Peyer's patch (tissue), 4 donors: Measurements from ENCODE around the gene RTTN. TPM values are rescaled to one million over a fixed set of nuclear protein-coding genes. Genes with fewer than 3 reads are reported as not detected.

Experiments used
- DNase-seq, 3 donors: peaks; one replicate each; pipeline ENCODE4 v3.0.0-alpha.2; 2017 to 2019
- H3K27ac ChIP-seq, 4 donors: fragments of 200-600 bp; sonication (generic); one replicate each; pipeline ENCODE4 v1.5.1; 2016 to 2019
- H3K27me3 ChIP-seq, 2 donors: fragments of 200-600 bp; sonication (generic); one replicate each; pipeline ENCODE4 v1.5.1; 2019
- H3K36me3 ChIP-seq, 3 donors: fragments of 200-600 bp; sonication (generic); one replicate each; pipeline ENCODE4 v1.5.1; 2016 to 2019
- H3K4me1 ChIP-seq, 4 donors: fragments of 200-600 bp; sonication (generic); one replicate each; pipeline ENCODE4 v1.5.1; 2016 to 2019
- H3K4me3 ChIP-seq, 4 donors: fragments of 200-600 bp; sonication (generic); 1 replicate in 3 of 4; 2 replicates in 1 of 4; pipeline ENCODE4 v1.5.1; 2016 to 2019; ENCODE audit warnings: mild to moderate bottlenecking in 1 of 4
- H3K9me3 ChIP-seq, 4 donors: fragments of 200-600 bp; sonication (generic); one replicate each; pipeline ENCODE4 v1.5.1; 2016 to 2019; ENCODE audit warnings: mild to moderate bottlenecking in 1 of 4
- POLR2A ChIP-seq, 2 donors: fragments of 450-650 bp; IDR thresholded peaks; one replicate each; pipeline ENCODE4 v1.5.1; 2017; ENCODE audit warnings: antibody characterized with exemption in 2 of 2, mild to moderate bottlenecking in 2 of 2, moderate library complexity in 2 of 2
- total RNA-seq, 4 donors: library from RNA; depleted of rRNA; stranded (reverse); fragments of >200 nt; gene quantifications; one replicate each; pipeline ENCODE4 v1.1.0, GENCODE V29; 2016
- TF ChIP-seq, protein P1 (sequence below), 6 experiments: fragments of 450-650 bp in 4 of 6; fragments of 200-600 bp in 2 of 6; sonication (generic) in 1 of 6; IDR thresholded peaks; one replicate each; pipeline ENCODE4 v1.5.1; 2017 to 2019; ENCODE audit warnings: antibody characterized with exemption in 6 of 6, mild to moderate bottlenecking in 3 of 6, moderate library complexity in 1 of 6

The RTTN gene
- total RNA-seq, 4 donors from 2014 or later = 15.3 to 28.1 (median 22.2) TPM

DNA sequence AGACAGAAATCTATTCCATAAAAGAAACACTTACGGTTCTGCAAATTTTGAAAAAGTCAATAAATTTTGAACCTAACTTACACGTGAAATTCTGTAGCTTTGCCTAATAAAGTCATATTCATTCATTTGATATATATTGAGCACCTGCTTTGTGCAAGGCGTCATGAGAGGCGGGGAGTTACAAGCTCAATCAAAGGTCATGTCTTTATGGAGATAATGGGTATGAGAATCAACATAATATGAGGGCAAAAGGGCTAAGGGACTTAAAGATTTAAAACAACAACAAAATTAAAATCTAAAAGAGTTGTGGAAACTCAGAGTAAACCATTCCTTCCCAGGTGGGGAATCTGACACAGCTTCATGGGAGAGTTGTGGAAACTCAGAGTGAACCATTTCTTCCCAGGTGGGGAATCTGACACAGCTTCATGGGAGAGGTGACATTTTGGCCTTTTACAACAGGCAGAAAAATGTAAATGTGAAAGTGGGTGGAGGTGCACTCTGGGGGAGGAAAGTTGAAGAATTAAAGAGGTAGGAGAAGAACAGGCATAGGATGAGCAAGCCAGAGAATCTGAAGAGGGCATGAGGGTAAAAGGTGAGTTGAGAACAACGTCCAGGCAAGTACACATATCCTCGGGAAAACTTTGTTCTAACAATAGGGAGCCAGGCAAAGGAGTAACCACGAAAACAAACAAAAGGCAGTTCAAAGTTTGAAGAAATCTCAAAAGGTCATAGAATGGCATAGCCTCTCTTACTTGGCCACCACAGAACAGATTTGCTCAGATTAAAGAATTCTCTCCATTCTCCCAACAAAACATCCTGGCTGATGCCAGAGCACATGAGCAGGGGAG, 208.3 kb downstream of the RTTN start:
- Histone ChIP-seq H3K4me1 (no peaks in the 10 kb centered on the region), H3K36me3 (peaks cover 0 to 5% (median 0%) of the 10 kb centered on the region in 3 donors), H3K4me3 (no peak overlapping the region), H3K27ac (no peak overlapping the region), H3K27me3 (no peaks in the 10 kb centered on the region), H3K9me3 (no peaks in the 10 kb centered on the region)
- TF ChIP-seq, protein P1, sequence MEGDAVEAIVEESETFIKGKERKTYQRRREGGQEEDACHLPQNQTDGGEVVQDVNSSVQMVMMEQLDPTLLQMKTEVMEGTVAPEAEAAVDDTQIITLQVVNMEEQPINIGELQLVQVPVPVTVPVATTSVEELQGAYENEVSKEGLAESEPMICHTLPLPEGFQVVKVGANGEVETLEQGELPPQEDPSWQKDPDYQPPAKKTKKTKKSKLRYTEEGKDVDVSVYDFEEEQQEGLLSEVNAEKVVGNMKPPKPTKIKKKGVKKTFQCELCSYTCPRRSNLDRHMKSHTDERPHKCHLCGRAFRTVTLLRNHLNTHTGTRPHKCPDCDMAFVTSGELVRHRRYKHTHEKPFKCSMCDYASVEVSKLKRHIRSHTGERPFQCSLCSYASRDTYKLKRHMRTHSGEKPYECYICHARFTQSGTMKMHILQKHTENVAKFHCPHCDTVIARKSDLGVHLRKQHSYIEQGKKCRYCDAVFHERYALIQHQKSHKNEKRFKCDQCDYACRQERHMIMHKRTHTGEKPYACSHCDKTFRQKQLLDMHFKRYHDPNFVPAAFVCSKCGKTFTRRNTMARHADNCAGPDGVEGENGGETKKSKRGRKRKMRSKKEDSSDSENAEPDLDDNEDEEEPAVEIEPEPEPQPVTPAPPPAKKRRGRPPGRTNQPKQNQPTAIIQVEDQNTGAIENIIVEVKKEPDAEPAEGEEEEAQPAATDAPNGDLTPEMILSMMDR (IDR thresholded peaks at IDR 0.05) = no peak
- TF ChIP-seq POLR2A (IDR thresholded peaks at IDR 0.05) = no peak
- no peak for DNase-seq

DNA sequence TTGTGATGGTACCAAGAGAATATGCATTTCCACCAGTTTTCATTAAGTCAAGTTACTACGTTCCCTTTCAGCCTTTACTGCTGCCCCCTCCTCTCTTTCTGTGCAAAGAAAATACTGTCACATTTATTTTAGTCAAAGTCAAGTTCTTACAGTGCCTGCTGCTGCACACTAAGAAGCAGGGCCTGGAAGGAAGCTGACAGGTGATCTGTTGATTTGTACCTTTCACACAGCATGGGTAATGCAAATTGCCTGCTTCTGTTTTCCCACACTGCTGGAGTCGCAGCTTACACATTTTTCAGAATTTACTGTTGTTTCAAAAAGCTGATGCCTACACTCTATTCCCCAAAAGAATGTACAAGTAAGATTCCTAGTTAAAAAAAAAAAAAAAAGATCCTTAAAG, 209.1 kb downstream of the RTTN start:
- H3K4me3 ChIP-seq = no peak overlapping the region
- no peaks in the 10 kb centered on the region for H3K27me3 ChIP-seq
- no peak for TF ChIP-seq POLR2A (IDR thresholded peaks at IDR 0.05)
- TF ChIP-seq, protein P1 (IDR thresholded peaks at IDR 0.05) = no peak
- H3K9me3 ChIP-seq = no peaks in the 10 kb centered on the region
- H3K27ac ChIP-seq = no peak overlapping the region
- peaks cover 0 to 1% (median 0%) of the 10 kb centered on the region in 3 donors for H3K36me3 ChIP-seq
- H3K4me1 ChIP-seq = no peaks in the 10 kb centered on the region
- no peak for DNase-seq

DNA sequence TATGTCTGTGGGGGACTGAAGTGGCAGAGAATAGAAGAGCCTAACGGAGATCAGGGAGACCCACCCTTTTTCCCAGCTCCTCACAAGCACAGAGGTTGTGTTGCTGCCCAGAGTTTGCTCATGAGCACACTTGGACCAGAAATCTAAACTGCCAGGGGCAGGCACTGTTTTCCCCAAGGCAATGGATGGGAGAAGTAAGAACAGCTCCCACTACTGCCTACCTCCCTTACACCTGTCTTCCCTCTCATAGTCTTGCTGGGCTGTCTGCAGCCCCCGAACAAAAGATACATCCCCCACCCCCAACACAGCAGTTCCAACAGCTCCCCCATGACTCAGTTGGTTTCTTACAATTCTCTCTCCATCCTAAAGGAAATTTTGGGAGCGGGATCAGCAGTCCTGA, 209.7 kb downstream of the RTTN start:
- Histone ChIP-seq H3K4me3 (no peak overlapping the region), H3K9me3 (no peaks in the 10 kb centered on the region), H3K27me3 (no peaks in the 10 kb centered on the region), H3K36me3 (no peaks in the 10 kb centered on the region), H3K27ac (no peak overlapping the region), H3K4me1 (no peaks in the 10 kb centered on the region)
- no peak for DNase-seq
- no peak for TF ChIP-seq POLR2A (IDR thresholded peaks at IDR 0.05)
- TF ChIP-seq, protein P1 (IDR thresholded peaks at IDR 0.05) = no peak

DNA sequence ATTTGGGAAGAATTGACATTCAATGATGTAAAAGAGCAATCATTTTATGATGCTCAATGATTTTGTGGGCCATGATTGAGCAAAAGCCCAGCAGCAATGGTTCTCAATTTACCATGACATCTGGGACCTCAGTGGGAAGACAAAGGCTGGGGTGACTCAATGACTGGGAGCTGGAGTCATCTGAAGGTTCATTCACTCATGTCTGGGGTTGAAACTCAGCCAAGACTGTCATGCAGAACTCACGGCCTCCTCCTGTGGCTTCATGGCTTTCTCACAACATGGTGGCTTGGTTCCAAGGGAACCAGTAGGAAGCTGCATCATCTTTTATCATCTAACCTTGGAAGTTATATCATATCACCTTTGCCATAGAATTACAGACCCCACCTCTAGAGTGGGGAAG, 212.7 kb downstream of the RTTN start:
- no peaks in the 10 kb centered on the region for H3K4me1 ChIP-seq
- TF ChIP-seq POLR2A (IDR thresholded peaks at IDR 0.05) = no peak
- TF ChIP-seq, protein P1 (IDR thresholded peaks at IDR 0.05) = no peak
- DNase-seq = no peak

DNA sequence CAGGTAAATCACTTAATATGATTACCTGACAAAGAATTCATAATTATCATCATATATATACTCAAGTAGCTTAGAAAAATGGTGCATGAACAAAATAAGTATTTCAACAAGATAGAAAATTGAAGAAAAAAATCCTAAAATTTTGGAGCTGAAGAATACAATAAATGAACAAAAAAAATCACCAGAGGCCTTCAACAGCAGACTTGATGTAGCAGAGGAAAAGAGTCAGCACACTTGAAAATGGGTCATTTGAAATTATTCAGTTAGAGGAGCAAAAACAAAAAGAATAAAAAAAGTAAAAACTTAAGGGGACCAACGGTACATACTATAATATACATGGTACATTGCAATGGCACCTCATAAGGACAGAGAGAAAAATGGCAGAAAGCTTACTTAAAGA, 217.6 kb downstream of the RTTN start:
- no peak overlapping the region for H3K27ac ChIP-seq
- no peaks in the 10 kb centered on the region for H3K27me3 ChIP-seq

More for the DNA sequence above, 212.7 kb downstream of the RTTN start:
- Histone ChIP-seq H3K27ac (no peak overlapping the region), H3K9me3 (no peaks in the 10 kb centered on the region), H3K27me3 (no peaks in the 10 kb centered on the region), H3K36me3 (no peaks in the 10 kb centered on the region), H3K4me3 (no peak overlapping the region)

More for the DNA sequence above, 217.6 kb downstream of the RTTN start:
- TF ChIP-seq, protein P1 (IDR thresholded peaks at IDR 0.05) = no peak
- no peak for TF ChIP-seq POLR2A (IDR thresholded peaks at IDR 0.05)
- Histone ChIP-seq H3K4me3 (no peak overlapping the region), H3K36me3 (peaks cover 0 to 8% (median 0%) of the 10 kb centered on the region in 3 donors), H3K4me1 (no peaks in the 10 kb centered on the region), H3K9me3 (no peaks in the 10 kb centered on the region)
- DNase-seq = no peak
